Transverse colon (tissue), 4 donors: ENCODE data around the gene AOAH.

ENCODE experiments used
- EP300 ChIP-seq: sonication (generic); formaldehyde crosslinking; IDR thresholded peaks from one replicate; pipeline ENCODE4 v1.6.1; 2017; ENCODE audit warnings: antibody characterized with exemption, low read depth
- POLR2AphosphoS5 ChIP-seq, 3 donors: sonication (generic); formaldehyde crosslinking; IDR thresholded peaks; one replicate each; pipeline ENCODE4 v1.6.1; 2016; ENCODE audit warnings: antibody characterized with exemption in 3 of 3
- TF ChIP-seq, protein P1 (sequence below), 5 experiments: fragments of 200-600 bp in 3 of 5; fragments of 450-650 bp in 2 of 5; sonication (generic) in 3 of 5; IDR thresholded peaks; 1 replicate in 2 of 5; 2 replicates in 3 of 5; pipeline ENCODE4 v1.5.1; 2016 to 2017; ENCODE audit warnings: antibody characterized with exemption in 5 of 5, inconsistent platforms in 3 of 5, mild to moderate bottlenecking in 2 of 5, moderate library complexity in 1 of 5

DNA sequence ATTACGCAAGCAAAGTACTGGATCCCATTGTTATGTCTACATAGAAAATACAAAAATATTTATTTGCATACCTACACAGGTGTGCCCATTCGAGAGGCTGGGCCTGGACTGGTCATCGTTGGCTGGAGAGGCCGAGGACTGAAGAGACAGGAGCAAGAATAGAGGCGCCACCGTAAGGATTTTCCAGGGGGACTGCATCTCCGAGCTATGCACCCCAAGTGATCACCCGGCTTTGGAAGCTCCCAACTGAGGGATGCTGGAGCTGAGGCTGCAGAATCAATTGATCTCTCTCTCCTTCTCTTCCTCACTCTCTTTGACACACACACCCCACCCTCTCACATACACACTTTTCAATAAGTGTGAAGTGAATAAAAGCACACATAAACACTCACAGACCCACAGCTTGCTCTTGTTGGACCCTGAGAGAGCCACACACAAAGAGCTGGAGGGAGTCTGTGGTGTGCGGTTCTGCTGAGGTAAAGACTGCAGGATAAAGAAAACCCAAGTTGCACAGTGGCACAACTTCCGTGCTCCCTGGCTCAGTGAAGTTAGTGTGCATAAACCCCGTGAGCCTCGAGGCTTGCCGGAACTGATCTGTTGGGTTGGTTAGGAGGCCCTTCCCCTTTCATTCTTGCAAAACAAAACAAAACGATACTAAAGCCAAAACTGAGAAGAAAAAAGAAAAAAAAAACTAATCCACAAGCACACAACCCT lies at the start of gene AOAH:
- TF ChIP-seq EP300 = no peak
- TF ChIP-seq, protein P1, sequence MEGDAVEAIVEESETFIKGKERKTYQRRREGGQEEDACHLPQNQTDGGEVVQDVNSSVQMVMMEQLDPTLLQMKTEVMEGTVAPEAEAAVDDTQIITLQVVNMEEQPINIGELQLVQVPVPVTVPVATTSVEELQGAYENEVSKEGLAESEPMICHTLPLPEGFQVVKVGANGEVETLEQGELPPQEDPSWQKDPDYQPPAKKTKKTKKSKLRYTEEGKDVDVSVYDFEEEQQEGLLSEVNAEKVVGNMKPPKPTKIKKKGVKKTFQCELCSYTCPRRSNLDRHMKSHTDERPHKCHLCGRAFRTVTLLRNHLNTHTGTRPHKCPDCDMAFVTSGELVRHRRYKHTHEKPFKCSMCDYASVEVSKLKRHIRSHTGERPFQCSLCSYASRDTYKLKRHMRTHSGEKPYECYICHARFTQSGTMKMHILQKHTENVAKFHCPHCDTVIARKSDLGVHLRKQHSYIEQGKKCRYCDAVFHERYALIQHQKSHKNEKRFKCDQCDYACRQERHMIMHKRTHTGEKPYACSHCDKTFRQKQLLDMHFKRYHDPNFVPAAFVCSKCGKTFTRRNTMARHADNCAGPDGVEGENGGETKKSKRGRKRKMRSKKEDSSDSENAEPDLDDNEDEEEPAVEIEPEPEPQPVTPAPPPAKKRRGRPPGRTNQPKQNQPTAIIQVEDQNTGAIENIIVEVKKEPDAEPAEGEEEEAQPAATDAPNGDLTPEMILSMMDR (IDR thresholded peaks at IDR 0.05) = no peak
- TF ChIP-seq POLR2AphosphoS5 (IDR thresholded peaks at IDR 0.05) = peak; percentile 12 to 80 (median 62)
